Vagina (tissue), 2 donors: ENCODE results near the gene DAPK3. TPM values are rescaled to one million over a fixed set of nuclear protein-coding genes. Genes with fewer than 3 reads are reported as not detected.

Source experiments
- DNase-seq, 2 donors: peaks; one replicate each; pipeline ENCODE4 v3.0.0-alpha.2; 2017; ENCODE audit errors: extremely low spot score in 2 of 2
- H3K27ac ChIP-seq: fragments of 200-600 bp; sonication (generic); one replicate; pipeline ENCODE4 v1.5.1; 2019
- H3K27me3 ChIP-seq: fragments of 200-600 bp; sonication (generic); one replicate; pipeline ENCODE4 v1.5.1; 2019
- H3K36me3 ChIP-seq, 2 donors: fragments of 200-600 bp; sonication (generic); one replicate each; pipeline ENCODE4 v1.5.1; 2017 to 2019
- H3K4me1 ChIP-seq: fragments of 200-600 bp; sonication (generic); one replicate; pipeline ENCODE4 v1.5.1; 2019
- H3K4me3 ChIP-seq, 2 donors: fragments of 200-600 bp; sonication (generic); 1 replicate in 1 of 2; 2 replicates in 1 of 2; pipeline ENCODE4 v1.5.1; 2016 to 2019
- H3K9me3 ChIP-seq: fragments of 200-600 bp; sonication (generic); one replicate; pipeline ENCODE4 v1.5.1; 2019
- POLR2A ChIP-seq, 2 donors: fragments of 450-650 bp; IDR thresholded peaks; one replicate each; pipeline ENCODE4 v1.6.1; 2017; ENCODE audit warnings: antibody characterized with exemption in 2 of 2, mild to moderate bottlenecking in 2 of 2, moderate library complexity in 2 of 2
- POLR2AphosphoS5 ChIP-seq, 2 donors: sonication (generic); formaldehyde crosslinking; IDR thresholded peaks; one replicate each; pipeline ENCODE4 v1.9.0; 2017; ENCODE audit warnings: antibody characterized with exemption in 2 of 2, mild to moderate bottlenecking in 2 of 2, low read depth in 1 of 2; ENCODE audit not compliant: insufficient read depth in 1 of 2
- intact Hi-C: fragments of 100-400 bp; cut with DNase I; formaldehyde crosslinking; loops from one replicate; pipeline ENCODE4 v1.15.1; 2023
- total RNA-seq: library from RNA; depleted of rRNA; stranded (reverse); fragments of >200 nt; gene quantifications from one replicate; pipeline ENCODE4 v1.2.3, GENCODE V29; 2016
- TF ChIP-seq, protein P1 (sequence below), 3 experiments: fragments of 450-650 bp in 2 of 3; fragments of 200-600 bp in 1 of 3; sonication (generic) in 1 of 3; IDR thresholded peaks; one replicate each; pipeline ENCODE4 v1.5.1; 2017 to 2019; ENCODE audit warnings: antibody characterized with exemption in 3 of 3, mild to moderate bottlenecking in 2 of 3, moderate library complexity in 2 of 3

Gene DAPK3
- total RNA-seq, 1 donor from 2014 or later = 62.4 TPM

DNA sequence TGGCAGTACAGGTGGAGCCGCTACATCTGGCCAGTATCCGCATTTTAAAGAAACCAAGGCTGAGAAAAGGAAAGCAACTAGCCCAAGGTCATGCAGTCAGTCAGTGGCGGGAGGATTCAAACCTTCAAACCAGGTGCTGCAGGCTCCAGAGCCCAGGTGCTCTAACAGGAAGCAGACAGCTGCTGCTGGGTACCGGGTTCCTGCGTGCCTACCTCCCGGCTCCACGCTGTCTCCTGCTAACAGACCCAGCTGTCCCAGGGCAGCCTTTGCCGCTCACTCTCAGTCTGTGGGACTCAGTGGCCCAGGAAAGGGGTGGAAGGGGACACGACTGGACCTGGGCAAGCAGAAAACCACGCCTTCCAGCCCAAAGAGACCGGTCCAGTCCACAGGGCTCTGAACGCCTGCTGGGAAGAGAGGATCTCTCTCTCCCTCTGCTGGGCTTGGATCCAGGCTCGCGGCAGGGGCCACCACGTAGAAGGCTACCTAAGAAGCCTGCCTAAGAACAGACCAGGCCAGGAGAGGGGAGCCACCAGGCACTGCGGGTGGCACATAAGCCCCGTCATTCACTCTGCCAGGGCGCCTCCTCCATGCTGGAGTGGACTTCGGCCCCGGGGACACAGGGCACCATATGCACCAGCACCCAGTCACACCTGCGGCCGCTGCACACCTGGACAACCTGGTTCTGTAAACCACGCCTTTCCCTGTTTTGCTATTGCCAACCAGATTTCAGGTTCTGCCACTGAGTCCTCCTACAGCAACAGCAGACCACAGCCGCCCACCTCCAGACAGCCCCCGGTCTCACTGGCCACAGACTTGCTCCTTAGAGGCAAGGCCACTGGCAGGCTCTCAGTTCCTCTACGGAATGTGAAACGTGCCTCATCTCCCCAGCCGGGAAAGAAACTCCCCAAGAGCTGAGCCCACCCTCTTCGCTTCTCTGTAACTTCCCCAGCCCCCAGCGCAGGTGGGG lies 4.6 kb downstream of the DAPK3 start:
- no peak for DNase-seq
- Histone ChIP-seq H3K9me3 (no peaks in the 10 kb centered on the region), H3K4me1 (peaks cover 56% of the 10 kb centered on the region), H3K27ac (peak overlapping the region; percentile 99), H3K4me3 (no peak overlapping the region), H3K27me3 (no peaks in the 10 kb centered on the region), H3K36me3 (peaks cover 1 to 61% of the 10 kb centered on the region in 2 donors)
- intact Hi-C loops = no loop called here
- TF ChIP-seq, protein P1, sequence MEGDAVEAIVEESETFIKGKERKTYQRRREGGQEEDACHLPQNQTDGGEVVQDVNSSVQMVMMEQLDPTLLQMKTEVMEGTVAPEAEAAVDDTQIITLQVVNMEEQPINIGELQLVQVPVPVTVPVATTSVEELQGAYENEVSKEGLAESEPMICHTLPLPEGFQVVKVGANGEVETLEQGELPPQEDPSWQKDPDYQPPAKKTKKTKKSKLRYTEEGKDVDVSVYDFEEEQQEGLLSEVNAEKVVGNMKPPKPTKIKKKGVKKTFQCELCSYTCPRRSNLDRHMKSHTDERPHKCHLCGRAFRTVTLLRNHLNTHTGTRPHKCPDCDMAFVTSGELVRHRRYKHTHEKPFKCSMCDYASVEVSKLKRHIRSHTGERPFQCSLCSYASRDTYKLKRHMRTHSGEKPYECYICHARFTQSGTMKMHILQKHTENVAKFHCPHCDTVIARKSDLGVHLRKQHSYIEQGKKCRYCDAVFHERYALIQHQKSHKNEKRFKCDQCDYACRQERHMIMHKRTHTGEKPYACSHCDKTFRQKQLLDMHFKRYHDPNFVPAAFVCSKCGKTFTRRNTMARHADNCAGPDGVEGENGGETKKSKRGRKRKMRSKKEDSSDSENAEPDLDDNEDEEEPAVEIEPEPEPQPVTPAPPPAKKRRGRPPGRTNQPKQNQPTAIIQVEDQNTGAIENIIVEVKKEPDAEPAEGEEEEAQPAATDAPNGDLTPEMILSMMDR (IDR thresholded peaks at IDR 0.05) = no peak
- TF ChIP-seq POLR2AphosphoS5 (IDR thresholded peaks at IDR 0.05; ENCODE audit: insufficient read depth in 1 of 2, low read depth in 1 of 2) (no peak), POLR2A (IDR thresholded peaks at IDR 0.05) (no peak)

GRCh38 chr19:3964256-3965194 lies 6.4 kb downstream of the DAPK3 start:
- no peak for DNase-seq
- intact Hi-C loops = no loop called here
- no peak overlapping the region for H3K4me3 ChIP-seq
- H3K27me3 ChIP-seq = no peaks in the 10 kb centered on the region
- H3K9me3 ChIP-seq = no peaks in the 10 kb centered on the region
- H3K4me1 ChIP-seq = peaks cover 46% of the 10 kb centered on the region
- H3K27ac ChIP-seq = no peak overlapping the region
- TF ChIP-seq, protein P1 (IDR thresholded peaks at IDR 0.05) = no peak
- TF ChIP-seq POLR2AphosphoS5 (IDR thresholded peaks at IDR 0.05; ENCODE audit: insufficient read depth in 1 of 2, low read depth in 1 of 2) = no peak
- no peak for TF ChIP-seq POLR2A (IDR thresholded peaks at IDR 0.05)
- H3K36me3 ChIP-seq = peaks cover 4 to 79% of the 10 kb centered on the region in 2 donors

DNA sequence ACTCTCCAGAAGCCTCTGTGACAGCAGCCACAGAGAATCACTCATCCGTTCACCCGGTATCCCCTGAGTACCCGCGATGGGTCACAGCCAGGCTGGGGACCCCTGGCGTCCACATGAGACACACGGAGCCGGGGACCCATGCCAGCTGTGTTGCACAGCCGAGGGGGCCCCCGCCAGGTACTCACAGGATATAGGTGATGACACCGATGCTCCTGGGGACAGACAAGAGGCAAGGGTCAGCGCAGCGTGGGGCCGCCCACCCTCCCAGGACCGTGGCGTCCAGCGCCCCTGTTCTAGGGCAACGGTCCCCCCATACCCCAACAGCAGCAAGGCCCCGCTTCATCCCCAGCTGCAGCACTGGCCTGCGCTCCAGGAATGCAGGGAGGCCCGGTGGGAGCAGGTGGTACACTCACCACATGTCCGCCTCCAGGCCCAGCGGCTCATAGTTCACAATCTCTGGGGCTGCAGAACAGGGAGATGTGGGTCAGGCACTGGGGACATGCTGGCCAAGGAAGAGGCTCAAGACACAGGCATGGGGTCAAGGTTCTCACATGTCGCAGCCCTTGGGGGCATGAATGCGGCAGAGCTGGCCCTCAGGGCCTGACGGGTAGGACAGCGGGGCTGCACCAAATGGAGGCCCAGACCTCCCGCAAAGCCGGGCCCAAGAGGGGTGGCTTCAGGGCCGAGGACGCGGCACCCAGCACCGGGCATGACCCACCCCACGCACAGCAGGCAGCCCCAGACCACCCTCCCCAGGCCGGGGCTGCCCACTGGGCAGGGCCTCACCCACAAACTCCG lies 7.2 kb downstream of the DAPK3 start:
- intact Hi-C loops = no loop called here
- DNase-seq = no peak
- peaks cover 38% of the 10 kb centered on the region for H3K4me1 ChIP-seq
- no peaks in the 10 kb centered on the region for H3K27me3 ChIP-seq
- peaks cover 4 to 88% of the 10 kb centered on the region in 2 donors for H3K36me3 ChIP-seq
- H3K27ac ChIP-seq = no peak overlapping the region
- no peaks in the 10 kb centered on the region for H3K9me3 ChIP-seq
- TF ChIP-seq, protein P1 (IDR thresholded peaks at IDR 0.05) = no peak
- no peak for TF ChIP-seq POLR2AphosphoS5 (IDR thresholded peaks at IDR 0.05; ENCODE audit: insufficient read depth in 1 of 2, low read depth in 1 of 2)
- TF ChIP-seq POLR2A (IDR thresholded peaks at IDR 0.05) = no peak
- no peak overlapping the region for H3K4me3 ChIP-seq

- H3K4me3 ChIP-seq = no peak overlapping the region
- H3K9me3 ChIP-seq = no peaks in the 10 kb centered on the region
- intact Hi-C loops = no loop called here
- no peaks in the 10 kb centered on the region for H3K27me3 ChIP-seq
- no peak for TF ChIP-seq POLR2AphosphoS5 (IDR thresholded peaks at IDR 0.05; ENCODE audit: insufficient read depth in 1 of 2, low read depth in 1 of 2)
- peaks cover 4 to 77% of the 10 kb centered on the region in 2 donors for H3K36me3 ChIP-seq
- H3K4me1 ChIP-seq = peaks cover 11% of the 10 kb centered on the region
- no peak overlapping the region for H3K27ac ChIP-seq
- DNase-seq = no peak
These were observed 9.9 kb downstream of the DAPK3 start for GRCh38 chr19:3961007-3961406.

- H3K27ac ChIP-seq = no peak overlapping the region
- H3K27me3 ChIP-seq = no peaks in the 10 kb centered on the region
- H3K4me1 ChIP-seq = peaks cover 2% of the 10 kb centered on the region
- no peak overlapping the region for H3K4me3 ChIP-seq
- DNase-seq = no peak
- no peak for TF ChIP-seq POLR2AphosphoS5 (IDR thresholded peaks at IDR 0.05; ENCODE audit: insufficient read depth in 1 of 2, low read depth in 1 of 2)
- TF ChIP-seq, protein P1 (IDR thresholded peaks at IDR 0.05) = no peak
- no peak for TF ChIP-seq POLR2A (IDR thresholded peaks at IDR 0.05)
- no peaks in the 10 kb centered on the region for H3K9me3 ChIP-seq
- intact Hi-C loops = no loop called here
- H3K36me3 ChIP-seq = peaks cover 4 to 72% of the 10 kb centered on the region in 2 donors
These were observed 11.2 kb downstream of the DAPK3 start for GRCh38 chr19:3959766-3960131.
